Right atrium auricular region (tissue), 2 donors: ENCODE data around the gene CHST15. TPM values are rescaled to one million over a fixed set of nuclear protein-coding genes. Genes with fewer than 3 reads are reported as not detected.
A peak's percentile ranks its signal among the peaks of the same experiment; 100 is the strongest.

Source experiments
- DNase-seq: peaks from one replicate; pipeline ENCODE4 v3.0.0-alpha.2; 2019; ENCODE audit warnings: low spot score
- H3K27ac ChIP-seq, 2 donors: fragments of 200-600 bp; sonication (generic); 1 replicate in 1 of 2; 2 replicates in 1 of 2; pipeline ENCODE4 v1.5.1; 2016 to 2019
- H3K27me3 ChIP-seq, 2 donors: fragments of 200-600 bp; sonication (generic); one replicate each; pipeline versions ENCODE4 v1.5.1 to v1.6.0; 2017 to 2019
- H3K36me3 ChIP-seq: fragments of 200-600 bp; sonication (generic); one replicate; pipeline ENCODE4 v1.5.1; 2016
- H3K4me1 ChIP-seq, 2 donors: fragments of 200-600 bp; sonication (generic); one replicate each; pipeline versions ENCODE4 v1.5.1 to v1.6.0; 2017 to 2019
- H3K4me3 ChIP-seq, 2 donors: fragments of 200-600 bp; sonication (generic); 1 replicate in 1 of 2; 2 replicates in 1 of 2; pipeline ENCODE4 v1.5.1; 2017 to 2019; ENCODE audit warnings: mild to moderate bottlenecking in 1 of 2, moderate library complexity in 1 of 2
- H3K9me3 ChIP-seq, 2 donors: fragments of 200-600 bp; sonication (generic); one replicate each; pipeline ENCODE4 v1.5.1; 2019
- CTCF ChIP-seq, 2 donors: fragments of 200-600 bp; sonication (generic); IDR thresholded peaks; one replicate each; pipeline ENCODE4 v1.5.1; 2019; ENCODE audit warnings: antibody characterized with exemption in 2 of 2
- total RNA-seq, 2 donors: library from RNA; depleted of rRNA; stranded (reverse); fragments of >200 nt; gene quantifications; one replicate each; pipeline ENCODE4 v1.1.0, GENCODE V29; 2016

Gene CHST15
- total RNA-seq, 2 donors from 2014 or later, result 7.0 to 14.2 TPM

- DNase-seq, result peak; percentile 67
- peak overlapping the region; percentile 52 to 63 for H3K4me3 ChIP-seq
- no peaks in the 10 kb centered on the region for H3K27me3 ChIP-seq
- peaks cover 0 to 30% of the 10 kb centered on the region in 2 donors for H3K4me1 ChIP-seq
- H3K27ac ChIP-seq, result peak overlapping the region; percentile 66 to 67
- H3K36me3 ChIP-seq, result no peaks in the 10 kb centered on the region
- H3K9me3 ChIP-seq, result peaks cover 0 to 5% of the 10 kb centered on the region in 2 donors
- no peak for TF ChIP-seq CTCF (IDR thresholded peaks at IDR 0.05)
These were observed 1.0 kb downstream of the CHST15 start for GRCh38 chr10:124092250-124092859.

GRCh38 chr10:124091646-124092249 is 1.6 kb downstream of the CHST15 start:
- Histone ChIP-seq H3K4me1 (peaks cover 0 to 30% of the 10 kb centered on the region in 2 donors), H3K27ac (peak overlapping the region; percentile 66 to 67), H3K36me3 (no peaks in the 10 kb centered on the region), H3K27me3 (no peaks in the 10 kb centered on the region), H3K4me3 (peak overlapping the region; percentile 52 to 63), H3K9me3 (peaks cover 0 to 5% of the 10 kb centered on the region in 2 donors)
- no peak for DNase-seq
- no peak for TF ChIP-seq CTCF (IDR thresholded peaks at IDR 0.05)

GRCh38 chr10:124090601-124091209 is 2.7 kb downstream of the CHST15 start:
- H3K27ac ChIP-seq, result no peak overlapping the region
- H3K4me3 ChIP-seq, result peak overlapping the region; percentile 52 to 63
- H3K9me3 ChIP-seq, result no peaks in the 10 kb centered on the region
- H3K4me1 ChIP-seq, result peaks cover 0 to 30% of the 10 kb centered on the region in 2 donors
- H3K36me3 ChIP-seq, result no peaks in the 10 kb centered on the region
- no peak for TF ChIP-seq CTCF (IDR thresholded peaks at IDR 0.05)
- no peaks in the 10 kb centered on the region for H3K27me3 ChIP-seq
- DNase-seq, result no peak

GRCh38 chr10:124089859-124090258 is 3.5 kb downstream of the CHST15 start:
- Histone ChIP-seq H3K4me1 (peaks cover 0 to 30% of the 10 kb centered on the region in 2 donors), H3K27me3 (no peaks in the 10 kb centered on the region), H3K4me3 (no peak overlapping the region), H3K36me3 (no peaks in the 10 kb centered on the region), H3K9me3 (no peaks in the 10 kb centered on the region), H3K27ac (no peak overlapping the region)
- DNase-seq, result no peak
- TF ChIP-seq CTCF (IDR thresholded peaks at IDR 0.05), result no peak

- Histone ChIP-seq H3K4me1 (peaks cover 0 to 24% of the 10 kb centered on the region in 2 donors), H3K27me3 (no peaks in the 10 kb centered on the region), H3K36me3 (no peaks in the 10 kb centered on the region), H3K27ac (no peak overlapping the region), H3K9me3 (no peaks in the 10 kb centered on the region), H3K4me3 (no peak overlapping the region)
- no peak for TF ChIP-seq CTCF (IDR thresholded peaks at IDR 0.05)
- DNase-seq, result no peak
These were observed 4.5 kb downstream of the CHST15 start for GRCh38 chr10:124088915-124089314.
